Naive B cell (primary cell): ENCODE results near the gene SLC39A11. TPM values are rescaled to one million over a fixed set of nuclear protein-coding genes. Genes with fewer than 3 reads are reported as not detected.
"Not testable (repeated sequence)": the region's sequence is repeated elsewhere in the genome, so short reads cannot be mapped to it uniquely, and the experiment has no call there.

Experiments
- ATAC-seq, 2 donors: fragments of 150-1000 bp; cut with Tn5 transposase; 2 replicates each; pipeline ENCODE4 v1.10.0; 2021; ENCODE audit warnings: low read depth in 2 of 2, mild to moderate bottlenecking in 2 of 2, moderate library complexity in 2 of 2
- DNase-seq: peaks from one replicate; pipeline ENCODE4 v3.0.0; 2022
- H3K27ac Mint-ChIP-seq, 6 donors: one replicate each; pipeline ENCODE4 v1.8.0; 2020 to 2022; ENCODE audit warnings: mild to moderate bottlenecking in 6 of 6, mixed read lengths in 6 of 6, moderate library complexity in 5 of 6, inconsistent platforms in 2 of 6
- H3K27me3 Mint-ChIP-seq, 3 donors: one replicate each; pipeline ENCODE4 v1.8.0; 2021 to 2022; ENCODE audit warnings: mixed read lengths in 3 of 3, mild to moderate bottlenecking in 1 of 3
- H3K36me3 Mint-ChIP-seq, 2 donors: one replicate each; pipeline ENCODE4 v1.8.0; 2020 to 2022; ENCODE audit warnings: mixed read lengths in 2 of 2, inconsistent platforms in 1 of 2, mild to moderate bottlenecking in 1 of 2
- H3K4me1 Mint-ChIP-seq, 3 donors: one replicate each; pipeline ENCODE4 v1.8.0; 2020 to 2022; ENCODE audit warnings: mixed read lengths in 3 of 3, inconsistent platforms in 1 of 3, mild to moderate bottlenecking in 1 of 3, moderate library complexity in 1 of 3
- H3K4me3 Mint-ChIP-seq, 8 donors: one replicate each; pipeline ENCODE4 v1.8.0; 2020 to 2022; ENCODE audit warnings: mild to moderate bottlenecking in 8 of 8, mixed read lengths in 8 of 8, moderate library complexity in 8 of 8, inconsistent platforms in 2 of 8
- H3K9me3 Mint-ChIP-seq, 7 donors: one replicate each; pipeline ENCODE4 v1.8.0; 2020 to 2022; ENCODE audit warnings: mixed read lengths in 7 of 7, mild to moderate bottlenecking in 5 of 7, inconsistent platforms in 2 of 7, moderate library complexity in 1 of 7
- polyA plus RNA-seq, 6 donors: library from polyadenylated mRNA; unstranded; fragments of 300-500 nt; fragmentation: Illumina TruSeq; gene quantifications; one replicate each; pipeline ENCODE4 v1.2.3, GENCODE V29; 2021; ENCODE audit warnings: low read depth in 6 of 6

Gene SLC39A11
- polyA plus RNA-seq, 6 donors from 2014 or later = 8.5 to 15.2 (median 12.1) TPM

GRCh38 chr17:72804949-72805707 lies 287.4 kb downstream of the SLC39A11 start:
- Mint-ChIP-seq H3K36me3 (peaks cover 22 to 34% of the 10 kb centered on the region in 2 donors), H3K27ac (no peak overlapping the region), H3K4me3 (no peak overlapping the region), H3K4me1 (no peaks in the 10 kb centered on the region), H3K27me3 (no peaks in the 10 kb centered on the region), H3K9me3 (peaks cover 4 to 11% (median 8%) of the 10 kb centered on the region in 7 donors)
- ATAC-seq (no peak), DNase-seq (no peak)

GRCh38 chr17:72802726-72803125 lies 289.8 kb downstream of the SLC39A11 start:
- peaks cover 17 to 31% (median 27%) of the 10 kb centered on the region in 7 donors for H3K9me3 Mint-ChIP-seq
- H3K27ac Mint-ChIP-seq = no peak overlapping the region
- peaks cover 26 to 46% of the 10 kb centered on the region in 2 donors for H3K36me3 Mint-ChIP-seq
- DNase-seq (no peak), ATAC-seq (no peak)
- H3K4me1 Mint-ChIP-seq = no peaks in the 10 kb centered on the region
- no peak overlapping the region for H3K4me3 Mint-ChIP-seq
- no peaks in the 10 kb centered on the region for H3K27me3 Mint-ChIP-seq

- Mint-ChIP-seq H3K9me3 (peaks cover 42 to 75% (median 54%) of the 10 kb centered on the region in 7 donors), H3K4me1 (no peaks in the 10 kb centered on the region), H3K36me3 (peaks cover 66 to 90% of the 10 kb centered on the region in 2 donors), H3K4me3 (no peak overlapping the region), H3K27me3 (no peaks in the 10 kb centered on the region), H3K27ac (no peak overlapping the region)
- ATAC-seq (no peak), DNase-seq (no peak)
Observed at GRCh38 chr17:72797142-72797541, 295.3 kb downstream of the SLC39A11 start.

GRCh38 chr17:72795941-72796340 lies 296.5 kb downstream of the SLC39A11 start:
- Mint-ChIP-seq H3K27ac (no peak overlapping the region), H3K4me1 (no peaks in the 10 kb centered on the region), H3K9me3 (peaks cover 46 to 82% (median 61%) of the 10 kb centered on the region in 7 donors), H3K27me3 (no peaks in the 10 kb centered on the region), H3K4me3 (peak overlapping the region in 1 of 8 donors; percentile 44), H3K36me3 (peaks cover 76 to 90% of the 10 kb centered on the region in 2 donors)
- DNase-seq = no peak
- no peak for ATAC-seq

- no peak for DNase-seq
- peaks cover 63 to 79% of the 10 kb centered on the region in 2 donors for H3K36me3 Mint-ChIP-seq
- H3K27me3 Mint-ChIP-seq = no peaks in the 10 kb centered on the region
- H3K9me3 Mint-ChIP-seq = peaks cover 38 to 64% (median 49%) of the 10 kb centered on the region in 7 donors
- H3K4me3 Mint-ChIP-seq = no peak overlapping the region
- H3K4me1 Mint-ChIP-seq = no peaks in the 10 kb centered on the region
- H3K27ac Mint-ChIP-seq = no peak overlapping the region
- no peak for ATAC-seq
Observed at GRCh38 chr17:72794152-72794551, 298.3 kb downstream of the SLC39A11 start.

GRCh38 chr17:72792771-72793170 lies 299.7 kb downstream of the SLC39A11 start:
- Mint-ChIP-seq H3K27me3 (no peaks in the 10 kb centered on the region), H3K36me3 (peaks cover 59 to 65% of the 10 kb centered on the region in 2 donors), H3K9me3 (peaks cover 31 to 57% (median 39%) of the 10 kb centered on the region in 7 donors), H3K27ac (no peak overlapping the region), H3K4me3 (peak overlapping the region in 1 of 8 donors; percentile 30), H3K4me1 (no peaks in the 10 kb centered on the region)
- ATAC-seq = no peak
- DNase-seq = no peak

GRCh38 chr17:72790190-72790589 lies 302.3 kb downstream of the SLC39A11 start:
- ATAC-seq = no peak
- H3K27ac Mint-ChIP-seq = no peak overlapping the region
- H3K4me1 Mint-ChIP-seq = no peaks in the 10 kb centered on the region
- peaks cover 22 to 39% (median 33%) of the 10 kb centered on the region in 7 donors for H3K9me3 Mint-ChIP-seq
- peaks cover 39 to 43% of the 10 kb centered on the region in 2 donors for H3K36me3 Mint-ChIP-seq
- H3K27me3 Mint-ChIP-seq = no peaks in the 10 kb centered on the region
- DNase-seq = no peak
- H3K4me3 Mint-ChIP-seq = no peak overlapping the region

GRCh38 chr17:72789711-72790110 lies 302.8 kb downstream of the SLC39A11 start:
- H3K4me1 Mint-ChIP-seq = no peaks in the 10 kb centered on the region
- peaks cover 18 to 34% (median 28%) of the 10 kb centered on the region in 7 donors for H3K9me3 Mint-ChIP-seq
- no peak overlapping the region for H3K4me3 Mint-ChIP-seq
- peaks cover 34 to 38% of the 10 kb centered on the region in 2 donors for H3K36me3 Mint-ChIP-seq
- no peak for DNase-seq
- no peak overlapping the region for H3K27ac Mint-ChIP-seq
- H3K27me3 Mint-ChIP-seq = no peaks in the 10 kb centered on the region
- no peak for ATAC-seq

- DNase-seq (no peak), ATAC-seq (no peak)
- H3K4me3 Mint-ChIP-seq = no peak overlapping the region
- peaks cover 30 to 32% of the 10 kb centered on the region in 2 donors for H3K36me3 Mint-ChIP-seq
- H3K4me1 Mint-ChIP-seq = no peaks in the 10 kb centered on the region
- peaks cover 12 to 28% (median 24%) of the 10 kb centered on the region in 7 donors for H3K9me3 Mint-ChIP-seq
- H3K27ac Mint-ChIP-seq = no peak overlapping the region
- no peaks in the 10 kb centered on the region for H3K27me3 Mint-ChIP-seq
Observed at GRCh38 chr17:72788950-72789585, 303.4 kb downstream of the SLC39A11 start.

- H3K27ac Mint-ChIP-seq = peak overlapping the region in 1 of 6 donors; percentile 65
- H3K4me1 Mint-ChIP-seq = peaks cover 0 to 3% (median 0%) of the 10 kb centered on the region in 3 donors
- no peak for ATAC-seq
- peaks cover 0 to 8% (median 2%) of the 10 kb centered on the region in 7 donors for H3K9me3 Mint-ChIP-seq
- no peaks in the 10 kb centered on the region for H3K27me3 Mint-ChIP-seq
- H3K36me3 Mint-ChIP-seq = peaks cover 4 to 11% of the 10 kb centered on the region in 2 donors
- H3K4me3 Mint-ChIP-seq = no peak overlapping the region
- DNase-seq = no peak
Observed at GRCh38 chr17:72786209-72786608, 306.3 kb downstream of the SLC39A11 start.

- ATAC-seq (no peak), DNase-seq (no peak)
- Mint-ChIP-seq H3K9me3 (peaks cover 0 to 2% (median 0%) of the 10 kb centered on the region in 7 donors), H3K27me3 (no peaks in the 10 kb centered on the region), H3K36me3 (peaks cover 0 to 5% of the 10 kb centered on the region in 2 donors), H3K27ac (no peak overlapping the region), H3K4me3 (no peak overlapping the region), H3K4me1 (peaks cover 0 to 3% (median 0%) of the 10 kb centered on the region in 3 donors)
Observed at GRCh38 chr17:72782985-72783701, 309.3 kb downstream of the SLC39A11 start.

- H3K27me3 Mint-ChIP-seq, DNase-seq, ATAC-seq, H3K27ac Mint-ChIP-seq, H3K4me3 Mint-ChIP-seq, H3K4me1 Mint-ChIP-seq, H3K36me3 Mint-ChIP-seq, H3K9me3 Mint-ChIP-seq: not testable (repeated sequence)
Observed at GRCh38 chr17:72782437-72782836, 310.1 kb downstream of the SLC39A11 start.
